HCT116 (cell line): Measurements from ENCODE around the gene SIRPA. TPM values are rescaled to one million over a fixed set of nuclear protein-coding genes. Genes with fewer than 3 reads are reported as not detected.

Experiments
- ATAC-seq: fragments of 200-7000 bp; cut with Tn5 transposase; 2 replicates; pipeline ENCODE4 v1.9.1; 2020; ENCODE audit warnings: mild to moderate bottlenecking, moderate library complexity
- BruUV-seq: library from RNA; stranded (reverse); fragments of 400-500 nt; replicated peaks from 2 replicates; lab custom pipeline; 2021; lab: Mats Ljungman, UMichigan
- CTCF ChIA-PET: fragments of 300-600 bp; sonication (Branson Sonifier 250); formaldehyde crosslinking; loops from one replicate; lab custom pipeline; 2021; ENCODE audit warnings: antibody characterized with exemption; lab: Charles Lee
- POLR2A ChIA-PET: fragments of 300-600, 350-600 bp; sonication (Branson Sonifier 250); formaldehyde crosslinking; loops from one replicate; lab custom pipeline; 2021; ENCODE audit warnings: antibody characterized with exemption; lab: Charles Lee
- RAD21 ChIA-PET, 2 experiments: fragments of 300-600 bp; sonication (Branson Sonifier 250); formaldehyde crosslinking; loops; one replicate each; lab custom pipeline; 2023; ENCODE audit warnings: low total read pairs in 2 of 2; ENCODE audit not compliant: uncharacterized antibody in 2 of 2, unreplicated experiment in 2 of 2, low non-redundant PET in 1 of 2; lab: Charles Lee
- DNase-seq: peaks from one replicate; pipeline ENCODE4 v3.0.0-alpha.2; 2010; ENCODE audit warnings: low read depth, low spot score
- H2AFZ ChIP-seq: fragments of 200-600 bp; shearing (Covaris generic), sonication (generic); 2 replicates; pipeline ENCODE4 v1.6.1; 2017; ENCODE audit warnings: low read depth, mixed run types, mixed read lengths, antibody characterized with exemption, low read length; ENCODE audit not compliant: poor library complexity, severe bottlenecking
- H3K27ac ChIP-seq: 2 replicates; pipeline ENCODE4 v1.5.1; 2012; ENCODE audit warnings: low read depth, low read length
- H3K27me3 ChIP-seq: fragments of 200-600 bp; sonication (generic); 2 replicates; pipeline ENCODE4 v1.6.1; 2016; ENCODE audit warnings: mixed run types, low read length, mixed read lengths; ENCODE audit not compliant: insufficient read depth
- H3K36me3 ChIP-seq, 2 experiments: fragments of 200-500 bp in 1 of 2; fragments of 200-600 bp in 1 of 2; sonication (Bioruptor generic) in 1 of 2; sonication (generic) in 1 of 2; 2 replicates each; pipeline versions ENCODE4 v1.5.1 to v1.6.1; 2014 to 2016; ENCODE audit warnings: low read length in 2 of 2, inconsistent platforms in 1 of 2, mixed read lengths in 1 of 2, mixed run types in 1 of 2; ENCODE audit not compliant: insufficient read depth in 2 of 2, control insufficient read depth in 1 of 2
- H3K4me1 ChIP-seq, 2 experiments: fragments of 200-600 bp in 1 of 2; sonication (generic) in 1 of 2; 2 replicates each; pipeline versions ENCODE4 v1.5.1 to v1.6.1; 2012 to 2017; ENCODE audit warnings: low read length in 2 of 2, inconsistent platforms in 1 of 2, mild to moderate bottlenecking in 1 of 2, mixed read lengths in 1 of 2, mixed run types in 1 of 2, moderate library complexity in 1 of 2; ENCODE audit not compliant: insufficient read depth in 2 of 2, control insufficient read depth in 1 of 2
- H3K4me2 ChIP-seq: fragments of 200-600 bp; sonication (generic); 2 replicates; pipeline ENCODE4 v1.6.1; 2017; ENCODE audit warnings: mixed run types, low read length, mixed read lengths
- H3K4me3 ChIP-seq, 2 experiments: fragments of 200-600 bp in 1 of 2; sonication (generic) in 1 of 2; replicated peaks in 1 of 2; 2 replicates each; pipeline ENCODE4 v1.5.1; 2011 to 2016; ENCODE audit warnings: low read length in 2 of 2, control low read depth in 1 of 2, low read depth in 1 of 2, mild to moderate bottlenecking in 1 of 2, mixed read lengths in 1 of 2, mixed run types in 1 of 2
- H3K79me2 ChIP-seq: fragments of 200-600 bp; sonication (generic); 2 replicates; pipeline ENCODE4 v1.6.1; 2017; ENCODE audit warnings: mild to moderate bottlenecking, mixed run types, low read length, moderate library complexity, mixed read lengths; ENCODE audit not compliant: insufficient read depth
- H3K9ac ChIP-seq: fragments of 200-600 bp; sonication (generic); 2 replicates; pipeline ENCODE4 v1.6.1; 2016; ENCODE audit warnings: low read length, mixed read lengths
- H3K9me2 ChIP-seq: fragments of 200-600 bp; sonication (generic), shearing (Covaris generic); 2 replicates; pipeline ENCODE4 v1.6.1; 2017; ENCODE audit warnings: mixed run types, mild to moderate bottlenecking, moderate library complexity; ENCODE audit not compliant: insufficient read depth
- H3K9me3 ChIP-seq, 2 experiments: fragments of 200-500 bp in 1 of 2; fragments of 200-600 bp in 1 of 2; sonication (Bioruptor generic) in 1 of 2; sonication (generic) in 1 of 2; 2 replicates each; pipeline ENCODE4 v1.6.1; 2014 to 2017; ENCODE audit warnings: low read length in 2 of 2, mixed read lengths in 2 of 2, inconsistent platforms in 1 of 2, low read depth in 1 of 2, mild to moderate bottlenecking in 1 of 2, mixed run types in 1 of 2, moderate library complexity in 1 of 2; ENCODE audit not compliant: control insufficient read depth in 1 of 2, insufficient read depth in 1 of 2
- H4K20me1 ChIP-seq: fragments of 200-600 bp; sonication (generic), shearing (Covaris generic); 2 replicates; pipeline ENCODE4 v1.6.1; 2017; ENCODE audit warnings: mixed run types, mild to moderate bottlenecking, moderate library complexity; ENCODE audit not compliant: insufficient read depth
- CTCF ChIP-seq, 3 experiments: fragments of 200-600 bp in 1 of 3; sonication (generic) in 1 of 3; IDR thresholded peaks in 2 of 3; conservative IDR thresholded peaks in 1 of 3; 2 replicates each; pipeline ENCODE4 v1.5.1; 2012 to 2017; ENCODE audit warnings: low read depth in 2 of 3, low read length in 2 of 3, antibody characterized with exemption in 1 of 3, borderline replicate concordance in 1 of 3, control low read depth in 1 of 3, mild to moderate bottlenecking in 1 of 3, mixed read lengths in 1 of 3, mixed run types in 1 of 3, moderate library complexity in 1 of 3; ENCODE audit not compliant: insufficient read depth in 1 of 3
- EGR1 ChIP-seq: IDR thresholded peaks from 2 replicates; pipeline ENCODE4 v1.6.1; 2012; ENCODE audit warnings: low read depth
- ELF1 ChIP-seq: IDR thresholded peaks from 2 replicates; pipeline ENCODE4 v1.6.1; 2012; ENCODE audit warnings: low read depth, borderline replicate concordance
- EZH2 ChIP-seq: fragments of 200-600 bp; sonication (generic); IDR thresholded peaks from 2 replicates; pipeline ENCODE4 v1.6.1; 2017; ENCODE audit warnings: antibody characterized with exemption, mixed run types
- EZH2phosphoT487 ChIP-seq: fragments of 200-600 bp; IDR thresholded peaks from 2 replicates; pipeline ENCODE4 v1.6.1; 2018; ENCODE audit warnings: antibody characterized with exemption, borderline replicate concordance
- FOSL1 ChIP-seq: IDR thresholded peaks from 2 replicates; pipeline ENCODE4 v1.6.1; 2012; ENCODE audit warnings: low read depth
- POLR2A ChIP-seq: IDR thresholded peaks from 2 replicates; pipeline ENCODE4 v1.7.0; 2011; ENCODE audit warnings: borderline replicate concordance; ENCODE audit not compliant: insufficient read depth, insufficient read length; ENCODE audit errors: extremely low read depth
- RAD21 ChIP-seq: IDR thresholded peaks from 2 replicates; pipeline ENCODE4 v1.6.1; 2012; ENCODE audit warnings: low read depth, mild to moderate bottlenecking
- SIN3A ChIP-seq: IDR thresholded peaks from 2 replicates; pipeline ENCODE4 v1.6.1; 2012; ENCODE audit warnings: low read depth
- SRF ChIP-seq: IDR thresholded peaks from 2 replicates; pipeline ENCODE4 v1.6.1; 2012; ENCODE audit warnings: low read depth
- TCF7L2 ChIP-seq: IDR thresholded peaks from 2 replicates; pipeline ENCODE4 v1.7.0; 2011; ENCODE audit warnings: borderline replicate concordance, inconsistent platforms; ENCODE audit not compliant: insufficient read depth, insufficient read length; ENCODE audit errors: extremely low read depth
- ZFX ChIP-seq: fragments of 450-650 bp; IDR thresholded peaks from 2 replicates; pipeline ENCODE4 v1.6.1; 2017
- ZNF274 ChIP-seq: fragments of 200-500 bp; sonication (Bioruptor generic); IDR thresholded peaks from 2 replicates; pipeline ENCODE4 v1.6.1; 2014; ENCODE audit warnings: mild to moderate bottlenecking, low read depth, low read length, inconsistent platforms
- intact Hi-C: fragments of 100-400 bp; cut with micrococcal nuclease; formaldehyde crosslinking; loops from 2 replicates; pipeline ENCODE4 v1.10.0; 2022
- total RNA-seq: library from RNA; stranded (reverse); gene quantifications from one replicate; pipeline ENCODE4 v1.2.1, GENCODE V29; 2021; ENCODE audit not compliant: unreplicated experiment
- TF ChIP-seq, protein P1 (sequence below): IDR thresholded peaks from 2 replicates; pipeline ENCODE4 v1.6.1; 2011; ENCODE audit warnings: mild to moderate bottlenecking, low read length, moderate library complexity; ENCODE audit not compliant: insufficient replicate concordance; ENCODE audit errors: extremely low read depth
- TF ChIP-seq, protein P2 (sequence below): IDR thresholded peaks from 2 replicates; pipeline ENCODE4 v1.6.1; 2012; ENCODE audit warnings: low read depth

Gene SIRPA
- total RNA-seq, 1 experiment from 2014 or later, result 15.3 TPM

GRCh38 chr20:1890469-1891262 is 4.5 kb upstream of the SIRPA start:
- Histone ChIP-seq H3K27me3 (no peaks in the 10 kb centered on the region), H4K20me1 (no peaks in the 10 kb centered on the region), H3K9me2 (no peaks in the 10 kb centered on the region), H3K9ac (no peak overlapping the region), H3K79me2 (peaks cover 3% of the 10 kb centered on the region), H3K4me1 (peaks cover 11 to 30% of the 10 kb centered on the region in 2 experiments; a peak in 3 of 4 replicates), H2AFZ (no peak overlapping the region), H3K27ac (no peak overlapping the region), H3K9me3 (no peaks in the 10 kb centered on the region), H3K4me2 (no peak overlapping the region), H3K36me3 (no peaks in the 10 kb centered on the region), H3K4me3 (no peak overlapping the region)
- no peak for ATAC-seq
- ChIA-PET POLR2A (interaction anchor here (1.3 kb wide), 1 partner anchor 12 kb away, joined by 3 read pairs; no protein-coding TSS in a partner anchor), CTCF (no interaction called here), RAD21 (no interaction called here)
- DNase-seq, result no peak
- TF ChIP-seq TCF7L2, result no peak
- no peak for TF ChIP-seq ELF1
- no peak for TF ChIP-seq EZH2phosphoT487
- TF ChIP-seq ZNF274, result no peak
- no peak for TF ChIP-seq RAD21
- TF ChIP-seq EGR1, result no peak
- TF ChIP-seq SRF, result no peak
- no peak for TF ChIP-seq CTCF (IDR thresholded peaks at IDR 0.05 in 2 of 3, conservative IDR thresholded peaks at IDR 0.05 in 1 of 3; ENCODE audit: borderline replicate concordance in 1 of 3, insufficient read depth in 1 of 3, low read depth in 2 of 3, low read length in 2 of 3)
- TF ChIP-seq EZH2, result no peak
- TF ChIP-seq SIN3A, result no peak
- TF ChIP-seq, protein P1, sequence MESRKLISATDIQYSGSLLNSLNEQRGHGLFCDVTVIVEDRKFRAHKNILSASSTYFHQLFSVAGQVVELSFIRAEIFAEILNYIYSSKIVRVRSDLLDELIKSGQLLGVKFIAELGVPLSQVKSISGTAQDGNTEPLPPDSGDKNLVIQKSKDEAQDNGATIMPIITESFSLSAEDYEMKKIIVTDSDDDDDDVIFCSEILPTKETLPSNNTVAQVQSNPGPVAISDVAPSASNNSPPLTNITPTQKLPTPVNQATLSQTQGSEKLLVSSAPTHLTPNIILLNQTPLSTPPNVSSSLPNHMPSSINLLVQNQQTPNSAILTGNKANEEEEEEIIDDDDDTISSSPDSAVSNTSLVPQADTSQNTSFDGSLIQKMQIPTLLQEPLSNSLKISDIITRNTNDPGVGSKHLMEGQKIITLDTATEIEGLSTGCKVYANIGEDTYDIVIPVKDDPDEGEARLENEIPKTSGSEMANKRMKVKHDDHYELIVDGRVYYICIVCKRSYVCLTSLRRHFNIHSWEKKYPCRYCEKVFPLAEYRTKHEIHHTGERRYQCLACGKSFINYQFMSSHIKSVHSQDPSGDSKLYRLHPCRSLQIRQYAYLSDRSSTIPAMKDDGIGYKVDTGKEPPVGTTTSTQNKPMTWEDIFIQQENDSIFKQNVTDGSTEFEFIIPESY, result no peak
- no peak for TF ChIP-seq ZFX
- TF ChIP-seq POLR2A, result no peak
- TF ChIP-seq, protein P2, sequence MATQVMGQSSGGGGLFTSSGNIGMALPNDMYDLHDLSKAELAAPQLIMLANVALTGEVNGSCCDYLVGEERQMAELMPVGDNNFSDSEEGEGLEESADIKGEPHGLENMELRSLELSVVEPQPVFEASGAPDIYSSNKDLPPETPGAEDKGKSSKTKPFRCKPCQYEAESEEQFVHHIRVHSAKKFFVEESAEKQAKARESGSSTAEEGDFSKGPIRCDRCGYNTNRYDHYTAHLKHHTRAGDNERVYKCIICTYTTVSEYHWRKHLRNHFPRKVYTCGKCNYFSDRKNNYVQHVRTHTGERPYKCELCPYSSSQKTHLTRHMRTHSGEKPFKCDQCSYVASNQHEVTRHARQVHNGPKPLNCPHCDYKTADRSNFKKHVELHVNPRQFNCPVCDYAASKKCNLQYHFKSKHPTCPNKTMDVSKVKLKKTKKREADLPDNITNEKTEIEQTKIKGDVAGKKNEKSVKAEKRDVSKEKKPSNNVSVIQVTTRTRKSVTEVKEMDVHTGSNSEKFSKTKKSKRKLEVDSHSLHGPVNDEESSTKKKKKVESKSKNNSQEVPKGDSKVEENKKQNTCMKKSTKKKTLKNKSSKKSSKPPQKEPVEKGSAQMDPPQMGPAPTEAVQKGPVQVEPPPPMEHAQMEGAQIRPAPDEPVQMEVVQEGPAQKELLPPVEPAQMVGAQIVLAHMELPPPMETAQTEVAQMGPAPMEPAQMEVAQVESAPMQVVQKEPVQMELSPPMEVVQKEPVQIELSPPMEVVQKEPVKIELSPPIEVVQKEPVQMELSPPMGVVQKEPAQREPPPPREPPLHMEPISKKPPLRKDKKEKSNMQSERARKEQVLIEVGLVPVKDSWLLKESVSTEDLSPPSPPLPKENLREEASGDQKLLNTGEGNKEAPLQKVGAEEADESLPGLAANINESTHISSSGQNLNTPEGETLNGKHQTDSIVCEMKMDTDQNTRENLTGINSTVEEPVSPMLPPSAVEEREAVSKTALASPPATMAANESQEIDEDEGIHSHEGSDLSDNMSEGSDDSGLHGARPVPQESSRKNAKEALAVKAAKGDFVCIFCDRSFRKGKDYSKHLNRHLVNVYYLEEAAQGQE, result no peak
- TF ChIP-seq FOSL1, result no peak
- no TSS peak for BruUV-seq
- intact Hi-C loops, result no loop called here
